AG20443 (cell line): ENCODE results near the gene TAF1.
A peak's percentile ranks its signal among the peaks of the same experiment; 100 is the strongest.
"Not testable (repeated sequence)": the region's sequence is repeated elsewhere in the genome, so short reads cannot be mapped to it uniquely, and the experiment has no call there.

Experiments
- DNase-seq: peaks from one replicate; pipeline ENCODE4 v3.0.0; 2012; ENCODE audit warnings: low spot score, mixed read lengths

Gene TAF1

GRCh38 chrX:71439420-71439819 lies 73.3 kb downstream of the TAF1 start:
- no peak for DNase-seq

DNA sequence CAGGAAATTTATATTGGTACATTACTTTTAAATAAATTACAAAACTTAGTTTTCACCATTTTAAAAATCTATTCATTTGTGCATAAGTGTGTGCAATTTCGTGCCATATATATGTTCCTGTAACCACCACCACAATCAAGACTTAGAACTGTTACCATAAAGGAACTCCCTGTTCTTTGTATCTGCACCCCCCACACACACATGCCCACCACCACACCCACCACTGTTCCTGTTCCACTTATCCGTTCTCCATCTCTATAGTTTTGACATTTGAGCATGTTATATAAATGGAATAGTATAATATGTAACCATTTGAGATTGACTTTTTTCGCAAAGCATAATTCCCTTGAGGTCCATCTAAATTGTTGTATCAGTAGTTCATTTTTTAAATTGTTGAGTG lies 73.7 kb downstream of the TAF1 start:
- DNase-seq, result no peak

- DNase-seq, result no peak
These were observed 74.2 kb downstream of the TAF1 start for GRCh38 chrX:71440401-71440800.

GRCh38 chrX:71441809-71442208 lies 75.7 kb downstream of the TAF1 start:
- not testable (repeated sequence) for DNase-seq

GRCh38 chrX:71450433-71451106 lies 84.4 kb downstream of the TAF1 start:
- no peak for DNase-seq

- not testable (repeated sequence) for DNase-seq
These were observed 85.4 kb downstream of the TAF1 start for GRCh38 chrX:71451518-71451917.

DNA sequence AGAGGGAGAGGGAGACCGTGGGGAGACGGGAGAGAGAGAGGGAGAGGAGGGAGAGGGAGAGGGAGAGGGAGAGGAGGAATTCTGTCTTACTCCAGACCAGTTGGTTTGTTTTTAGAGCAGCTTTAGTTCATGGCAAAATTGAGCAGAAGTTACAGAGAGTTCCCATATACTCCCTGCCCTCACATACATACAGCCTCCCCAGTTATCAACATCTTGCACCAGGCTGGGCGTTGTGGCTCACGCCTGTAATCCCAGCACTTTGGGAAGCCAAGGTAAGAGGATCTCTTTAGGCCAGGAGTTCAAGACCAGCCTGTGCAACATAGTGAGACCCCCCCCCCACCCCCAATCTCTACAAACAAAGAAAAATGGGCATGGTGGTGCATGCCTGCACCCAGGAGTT lies 86.9 kb downstream of the TAF1 start:
- DNase-seq, result no peak

DNA sequence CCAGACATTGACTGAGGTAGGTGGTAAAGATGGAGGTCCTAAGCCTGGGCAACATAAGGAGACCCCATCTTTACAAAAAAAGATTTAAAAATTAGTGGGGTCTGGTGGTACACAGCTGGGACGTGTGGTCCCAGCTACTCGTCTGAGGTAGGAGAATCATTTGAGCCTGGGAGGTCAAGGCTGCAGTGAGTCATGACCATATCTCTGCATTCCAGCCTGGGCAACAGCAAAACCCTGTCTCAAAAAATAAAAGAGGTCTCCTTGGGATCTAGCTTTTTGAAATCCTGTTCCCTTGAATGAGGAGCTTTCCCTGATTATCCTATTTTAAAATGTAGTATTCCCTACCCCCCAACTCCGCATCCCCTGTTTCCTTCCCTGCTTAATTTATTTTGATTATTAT lies 88.1 kb downstream of the TAF1 start:
- DNase-seq, result no peak

DNA sequence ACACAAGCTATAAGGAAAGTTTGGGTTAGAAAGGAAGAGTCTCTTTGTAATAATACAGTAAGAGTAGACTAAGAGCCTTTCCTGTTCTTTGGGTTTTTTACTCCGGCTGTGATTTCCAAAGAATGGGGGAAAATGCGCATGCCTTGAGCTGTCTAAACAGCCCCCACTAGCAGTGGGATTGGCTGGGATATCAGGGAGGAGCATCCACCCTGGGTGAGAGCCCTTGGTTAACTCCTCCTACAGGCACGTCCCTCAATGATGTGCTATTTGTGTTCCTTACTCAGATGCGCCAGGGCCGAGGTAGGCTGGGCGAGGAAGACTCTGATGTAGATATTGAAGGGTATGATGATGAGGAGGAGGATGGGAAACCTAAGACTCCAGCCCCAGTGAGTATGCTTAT lies 92.7 kb downstream of the TAF1 start:
- DNase-seq, result no peak

DNA sequence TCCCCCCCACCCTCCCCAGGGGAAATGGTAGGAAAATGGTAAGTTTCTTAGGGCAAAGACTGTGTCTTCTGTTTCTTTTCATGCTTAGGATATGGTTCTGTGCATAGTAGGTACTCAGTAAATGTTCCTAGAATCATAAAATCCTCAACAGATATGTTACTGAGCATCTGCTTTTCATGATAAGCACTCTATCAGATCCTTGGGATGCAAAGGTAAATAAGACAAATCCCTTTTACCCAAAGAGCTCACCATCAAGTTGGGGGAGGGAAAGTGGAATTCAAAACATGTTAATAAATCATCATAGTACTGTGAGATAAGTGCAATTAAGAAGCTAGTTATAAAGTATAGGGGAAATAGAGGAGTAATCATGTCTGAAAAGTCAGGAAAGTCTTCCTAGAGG lies 98.8 kb downstream of the TAF1 start:
- DNase-seq, result no peak

DNA sequence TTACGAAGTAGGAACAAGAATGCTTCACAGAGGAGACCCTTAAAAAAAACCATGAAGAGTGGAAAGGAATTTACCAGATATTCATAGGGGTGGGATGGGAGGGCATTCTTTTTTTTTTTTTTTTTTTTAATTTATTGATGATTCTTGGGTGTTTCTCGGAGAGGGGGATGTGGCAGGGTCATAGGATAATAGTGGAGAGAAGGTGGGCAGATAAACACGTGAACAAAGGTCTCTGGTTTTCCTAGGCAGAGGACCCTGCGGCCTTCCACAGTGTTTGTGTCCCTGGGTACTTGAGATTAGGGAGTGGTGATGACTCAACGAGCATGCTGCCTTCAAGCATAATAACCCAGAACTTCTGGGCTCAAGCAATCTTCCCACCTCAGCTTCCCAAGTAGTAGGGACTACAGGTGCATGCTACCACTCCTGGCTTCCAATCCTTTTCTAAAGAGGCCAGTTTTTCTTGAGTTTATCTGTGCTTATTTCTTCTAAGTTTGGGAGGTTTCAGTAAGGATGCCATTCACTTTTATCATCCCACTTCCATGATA lies 100.9 kb downstream of the TAF1 start:
- DNase-seq, result no peak

- DNase-seq, result no peak
These were observed 109.8 kb downstream of the TAF1 start for GRCh38 chrX:71475785-71476540.

- no peak for DNase-seq
These were observed 116.2 kb downstream of the TAF1 start for GRCh38 chrX:71482228-71482958.

DNA sequence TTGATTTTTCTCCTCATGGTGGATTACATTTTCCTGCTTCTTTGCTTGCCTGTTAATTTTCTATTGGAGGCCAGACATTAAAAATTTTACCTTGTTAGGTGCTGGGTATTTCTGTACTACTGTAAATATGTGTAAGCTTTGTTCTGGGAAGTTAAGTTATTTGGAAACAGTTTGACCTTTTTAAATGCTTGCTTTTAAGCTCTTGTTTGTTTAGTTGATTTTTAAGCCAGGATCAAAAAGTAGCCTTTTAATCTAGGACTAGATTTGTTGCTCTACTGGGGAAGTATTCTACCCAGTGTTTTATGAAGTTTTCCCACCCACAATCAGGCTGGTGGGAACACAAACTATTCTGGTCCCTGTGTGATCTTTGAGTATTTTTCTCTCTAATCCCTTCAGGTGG lies 121.7 kb downstream of the TAF1 start:
- no peak for DNase-seq

GRCh38 chrX:71489540-71489939 lies 123.4 kb downstream of the TAF1 start:
- DNase-seq, result peak; percentile 28

GRCh38 chrX:71492231-71493065 lies 126.3 kb downstream of the TAF1 start:
- DNase-seq, result peak; percentile 71

- peak; percentile 9 for DNase-seq
These were observed 127.0 kb downstream of the TAF1 start for GRCh38 chrX:71493111-71493613.

GRCh38 chrX:71495979-71496378 lies 129.8 kb downstream of the TAF1 start:
- DNase-seq, result not testable (repeated sequence)

DNA sequence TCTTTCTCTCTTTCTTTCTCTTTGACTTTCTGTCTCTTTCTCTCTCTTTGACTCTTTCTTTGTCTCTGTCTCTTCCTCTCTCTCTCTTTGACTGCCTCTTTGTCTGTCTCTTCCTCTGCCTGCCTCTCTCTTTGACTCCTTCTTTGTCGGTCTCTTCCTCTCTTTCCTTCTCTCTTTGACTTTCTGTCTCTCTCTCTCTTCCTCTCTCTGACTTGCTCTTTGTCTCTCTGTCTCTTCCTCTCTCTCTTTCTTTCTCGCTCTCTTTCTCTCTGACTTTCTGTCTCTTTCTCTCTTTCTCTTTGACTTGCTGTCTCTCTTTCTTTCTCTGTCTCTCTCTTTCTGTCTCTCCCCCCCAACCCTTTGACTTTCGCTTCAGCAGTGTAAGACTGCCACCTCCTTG lies 130.3 kb downstream of the TAF1 start:
- no peak for DNase-seq

DNA sequence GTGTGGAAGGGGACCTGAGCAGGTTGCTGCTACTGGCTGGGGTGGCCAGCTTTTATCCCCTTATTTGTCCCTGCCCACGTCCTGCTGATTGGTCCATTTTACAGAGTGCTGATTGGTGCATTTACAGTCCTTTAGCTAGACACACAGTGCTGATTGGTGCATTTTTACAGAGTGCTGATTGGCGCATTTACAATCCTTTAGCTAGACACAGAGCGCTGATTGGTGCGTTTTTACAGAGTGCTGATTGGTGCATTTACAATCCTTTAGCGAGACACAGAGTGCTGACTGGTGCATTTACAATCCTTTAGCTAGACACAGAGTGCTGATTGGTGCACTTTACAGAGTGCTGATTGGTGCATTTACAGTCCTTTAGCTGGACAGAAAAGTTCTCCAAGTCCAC lies 135.9 kb downstream of the TAF1 start:
- not testable (repeated sequence) for DNase-seq

GRCh38 chrX:71504346-71504745 lies 138.2 kb downstream of the TAF1 start:
- no peak for DNase-seq

DNA sequence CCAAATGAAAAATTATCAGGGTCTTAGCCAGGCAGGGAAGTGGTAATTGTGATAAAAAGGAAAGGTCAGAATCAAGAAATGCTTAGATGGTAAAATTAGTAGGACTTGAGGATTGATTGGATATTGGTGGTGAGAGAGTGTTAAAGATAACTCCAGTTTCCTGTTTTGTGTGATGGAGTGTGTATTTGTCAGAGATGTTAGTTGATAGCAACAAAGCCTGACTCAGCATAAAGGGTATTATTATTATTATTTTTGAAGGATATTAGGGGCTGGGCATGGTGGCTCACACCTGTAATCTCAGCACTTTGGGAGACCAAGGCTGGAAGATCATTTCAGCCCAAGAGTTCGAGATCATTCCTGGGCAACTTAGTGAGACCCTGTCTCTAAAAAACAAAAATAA lies 143.1 kb downstream of the TAF1 start:
- no peak for DNase-seq
